A549 (cell line): ENCODE measurements around the gene ARMH1.

Experiments used
- CEBPB ChIP-seq, 2 experiments: fragments of >200 bp in 1 of 2; sonication (Bioruptor Twin) in 1 of 2; formaldehyde crosslinking in 1 of 2; IDR thresholded peaks; 2 replicates each; pipeline ENCODE4 v1.6.1; 2012 to 2016
- CHD2 ChIP-seq: fragments of 150-350 bp; IDR thresholded peaks from 2 replicates; pipeline ENCODE4 v1.6.1; 2014; ENCODE audit warnings: low read length; ENCODE audit not compliant: partially characterized antibody
- EP300 ChIP-seq, 2 experiments: fragments of >200 bp; sonication (Bioruptor Twin); formaldehyde crosslinking; IDR thresholded peaks; 2 replicates in 1 of 2; 3 replicates in 1 of 2; pipeline ENCODE4 v1.6.1; 2016 to 2017
- NR3C1 ChIP-seq: fragments of >200 bp; sonication (Bioruptor Twin); formaldehyde crosslinking; IDR thresholded peaks from 3 replicates; pipeline ENCODE4 v1.6.1; 2017
- POLR2A ChIP-seq: IDR thresholded peaks from 2 replicates; pipeline ENCODE4 v1.6.1; 2012; ENCODE audit warnings: mild to moderate bottlenecking, low read length
- RCOR1 ChIP-seq: fragments of 150-350 bp; IDR thresholded peaks from 2 replicates; pipeline ENCODE4 v1.6.1; 2014; ENCODE audit warnings: antibody characterized with exemption, low read length, low read depth
- RFX5 ChIP-seq: fragments of 450-650 bp; IDR thresholded peaks from 2 replicates; pipeline ENCODE4 v1.7.1; 2014; ENCODE audit warnings: antibody characterized with exemption, mild to moderate bottlenecking, moderate library complexity
- RNF2 ChIP-seq: fragments of 200-600 bp; sonication (generic); IDR thresholded peaks from 2 replicates; pipeline ENCODE4 v1.6.1; 2016; ENCODE audit warnings: low read depth, mild to moderate bottlenecking, antibody characterized with exemption, moderate library complexity, borderline replicate concordance
- SMC3 ChIP-seq: fragments of >200 bp; sonication (Bioruptor Twin); formaldehyde crosslinking; IDR thresholded peaks from 3 replicates; pipeline ENCODE4 v1.6.1; 2018; ENCODE audit warnings: inconsistent platforms
- TF ChIP-seq, protein P1 (sequence below): fragments of >200 bp; sonication (Bioruptor Twin); formaldehyde crosslinking; IDR thresholded peaks from 3 replicates; pipeline ENCODE4 v1.5.1; 2016
- TF ChIP-seq, protein P2 (sequence below): fragments of 200-600 bp; sonication (generic); IDR thresholded peaks from 2 replicates; pipeline ENCODE4 v1.6.1; 2016; ENCODE audit warnings: antibody characterized with exemption, mild to moderate bottlenecking, moderate library complexity
- TF ChIP-seq, protein P3 (sequence below): IDR thresholded peaks from 2 replicates; pipeline ENCODE4 v1.6.1; 2012
- TF ChIP-seq, protein P4 (sequence below): fragments of 450-650 bp; IDR thresholded peaks from 2 replicates; pipeline ENCODE4 v1.6.1; 2014; ENCODE audit warnings: antibody characterized with exemption
- TF ChIP-seq, protein P5 (sequence below): IDR thresholded peaks from 2 replicates; pipeline ENCODE4 v1.6.1; 2012

DNA sequence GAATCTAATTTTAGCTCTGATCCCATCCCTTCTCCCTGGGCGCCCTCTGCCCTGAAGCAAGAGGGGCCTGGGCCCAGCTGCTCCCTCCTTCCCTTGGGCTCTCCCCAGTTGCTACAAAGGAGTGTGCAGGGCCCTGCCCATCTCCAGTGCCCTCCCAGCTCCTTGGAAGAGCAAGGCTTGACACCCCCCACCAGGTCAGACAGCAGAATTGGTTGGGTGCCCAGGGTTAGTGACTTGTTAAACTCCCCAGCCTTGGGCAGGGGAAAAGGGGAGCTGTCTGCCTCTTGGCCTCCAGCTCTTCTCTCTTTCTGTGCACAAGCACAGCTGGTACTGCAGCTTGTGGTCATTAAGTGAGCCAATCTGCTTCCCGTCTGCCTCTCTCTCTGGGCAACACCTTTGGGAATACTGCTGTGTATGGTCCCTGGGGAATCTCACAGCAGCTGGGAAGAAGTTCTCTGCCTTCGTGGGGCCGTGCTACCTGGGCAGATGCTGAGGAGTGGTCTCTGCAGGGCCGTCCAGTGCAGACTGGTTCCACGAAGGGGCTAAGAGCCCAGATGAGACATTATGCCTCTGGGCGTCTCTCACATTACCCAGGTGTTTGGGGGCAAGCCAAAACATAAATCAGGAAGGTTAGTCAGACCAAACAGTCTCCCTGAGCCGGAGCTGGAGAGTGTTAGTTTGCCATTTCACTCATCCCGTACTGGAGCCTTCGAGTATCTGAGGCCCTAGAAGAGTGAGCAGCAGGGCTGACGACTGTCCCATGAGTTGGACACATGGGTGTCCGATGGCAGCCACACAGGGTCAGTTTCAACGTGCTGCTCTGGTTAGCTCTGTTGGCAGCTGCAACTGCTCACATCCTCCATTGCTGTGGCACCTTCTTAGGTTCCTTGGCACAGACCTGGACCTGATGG, 37.6 kb upstream of the ARMH1 start:
- TF ChIP-seq RNF2 (no peak), POLR2A (no peak), RFX5 (no peak), NR3C1 (no peak), SMC3 (no peak), EP300 (IDR thresholded peaks at IDR 0.05) (no peak), CEBPB (IDR thresholded peaks at IDR 0.05) (no peak), CHD2 (no peak), RCOR1 (no peak)
- TF ChIP-seq, protein P1, sequence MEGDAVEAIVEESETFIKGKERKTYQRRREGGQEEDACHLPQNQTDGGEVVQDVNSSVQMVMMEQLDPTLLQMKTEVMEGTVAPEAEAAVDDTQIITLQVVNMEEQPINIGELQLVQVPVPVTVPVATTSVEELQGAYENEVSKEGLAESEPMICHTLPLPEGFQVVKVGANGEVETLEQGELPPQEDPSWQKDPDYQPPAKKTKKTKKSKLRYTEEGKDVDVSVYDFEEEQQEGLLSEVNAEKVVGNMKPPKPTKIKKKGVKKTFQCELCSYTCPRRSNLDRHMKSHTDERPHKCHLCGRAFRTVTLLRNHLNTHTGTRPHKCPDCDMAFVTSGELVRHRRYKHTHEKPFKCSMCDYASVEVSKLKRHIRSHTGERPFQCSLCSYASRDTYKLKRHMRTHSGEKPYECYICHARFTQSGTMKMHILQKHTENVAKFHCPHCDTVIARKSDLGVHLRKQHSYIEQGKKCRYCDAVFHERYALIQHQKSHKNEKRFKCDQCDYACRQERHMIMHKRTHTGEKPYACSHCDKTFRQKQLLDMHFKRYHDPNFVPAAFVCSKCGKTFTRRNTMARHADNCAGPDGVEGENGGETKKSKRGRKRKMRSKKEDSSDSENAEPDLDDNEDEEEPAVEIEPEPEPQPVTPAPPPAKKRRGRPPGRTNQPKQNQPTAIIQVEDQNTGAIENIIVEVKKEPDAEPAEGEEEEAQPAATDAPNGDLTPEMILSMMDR = no peak
- TF ChIP-seq, protein P2, sequence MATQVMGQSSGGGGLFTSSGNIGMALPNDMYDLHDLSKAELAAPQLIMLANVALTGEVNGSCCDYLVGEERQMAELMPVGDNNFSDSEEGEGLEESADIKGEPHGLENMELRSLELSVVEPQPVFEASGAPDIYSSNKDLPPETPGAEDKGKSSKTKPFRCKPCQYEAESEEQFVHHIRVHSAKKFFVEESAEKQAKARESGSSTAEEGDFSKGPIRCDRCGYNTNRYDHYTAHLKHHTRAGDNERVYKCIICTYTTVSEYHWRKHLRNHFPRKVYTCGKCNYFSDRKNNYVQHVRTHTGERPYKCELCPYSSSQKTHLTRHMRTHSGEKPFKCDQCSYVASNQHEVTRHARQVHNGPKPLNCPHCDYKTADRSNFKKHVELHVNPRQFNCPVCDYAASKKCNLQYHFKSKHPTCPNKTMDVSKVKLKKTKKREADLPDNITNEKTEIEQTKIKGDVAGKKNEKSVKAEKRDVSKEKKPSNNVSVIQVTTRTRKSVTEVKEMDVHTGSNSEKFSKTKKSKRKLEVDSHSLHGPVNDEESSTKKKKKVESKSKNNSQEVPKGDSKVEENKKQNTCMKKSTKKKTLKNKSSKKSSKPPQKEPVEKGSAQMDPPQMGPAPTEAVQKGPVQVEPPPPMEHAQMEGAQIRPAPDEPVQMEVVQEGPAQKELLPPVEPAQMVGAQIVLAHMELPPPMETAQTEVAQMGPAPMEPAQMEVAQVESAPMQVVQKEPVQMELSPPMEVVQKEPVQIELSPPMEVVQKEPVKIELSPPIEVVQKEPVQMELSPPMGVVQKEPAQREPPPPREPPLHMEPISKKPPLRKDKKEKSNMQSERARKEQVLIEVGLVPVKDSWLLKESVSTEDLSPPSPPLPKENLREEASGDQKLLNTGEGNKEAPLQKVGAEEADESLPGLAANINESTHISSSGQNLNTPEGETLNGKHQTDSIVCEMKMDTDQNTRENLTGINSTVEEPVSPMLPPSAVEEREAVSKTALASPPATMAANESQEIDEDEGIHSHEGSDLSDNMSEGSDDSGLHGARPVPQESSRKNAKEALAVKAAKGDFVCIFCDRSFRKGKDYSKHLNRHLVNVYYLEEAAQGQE = no peak
- TF ChIP-seq, protein P3, sequence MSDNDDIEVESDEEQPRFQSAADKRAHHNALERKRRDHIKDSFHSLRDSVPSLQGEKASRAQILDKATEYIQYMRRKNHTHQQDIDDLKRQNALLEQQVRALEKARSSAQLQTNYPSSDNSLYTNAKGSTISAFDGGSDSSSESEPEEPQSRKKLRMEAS = no peak
- TF ChIP-seq, protein P4, sequence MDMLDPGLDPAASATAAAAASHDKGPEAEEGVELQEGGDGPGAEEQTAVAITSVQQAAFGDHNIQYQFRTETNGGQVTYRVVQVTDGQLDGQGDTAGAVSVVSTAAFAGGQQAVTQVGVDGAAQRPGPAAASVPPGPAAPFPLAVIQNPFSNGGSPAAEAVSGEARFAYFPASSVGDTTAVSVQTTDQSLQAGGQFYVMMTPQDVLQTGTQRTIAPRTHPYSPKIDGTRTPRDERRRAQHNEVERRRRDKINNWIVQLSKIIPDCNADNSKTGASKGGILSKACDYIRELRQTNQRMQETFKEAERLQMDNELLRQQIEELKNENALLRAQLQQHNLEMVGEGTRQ = no peak
- TF ChIP-seq, protein P5, sequence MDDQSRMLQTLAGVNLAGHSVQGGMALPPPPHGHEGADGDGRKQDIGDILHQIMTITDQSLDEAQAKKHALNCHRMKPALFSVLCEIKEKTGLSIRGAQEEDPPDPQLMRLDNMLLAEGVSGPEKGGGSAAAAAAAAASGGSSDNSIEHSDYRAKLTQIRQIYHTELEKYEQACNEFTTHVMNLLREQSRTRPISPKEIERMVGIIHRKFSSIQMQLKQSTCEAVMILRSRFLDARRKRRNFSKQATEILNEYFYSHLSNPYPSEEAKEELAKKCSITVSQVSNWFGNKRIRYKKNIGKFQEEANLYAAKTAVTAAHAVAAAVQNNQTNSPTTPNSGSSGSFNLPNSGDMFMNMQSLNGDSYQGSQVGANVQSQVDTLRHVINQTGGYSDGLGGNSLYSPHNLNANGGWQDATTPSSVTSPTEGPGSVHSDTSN = no peak
